Activated T-helper 1 cell treated with Interleukin-2 at 50 U/mL for 16 hours (primary cell): ENCODE results near the gene SELP.

Experiments used
- DNase-seq: peaks from one replicate; pipeline ENCODE4 v3.0.0-alpha.2; 2020; ENCODE audit warnings: low read depth

The SELP gene

DNA sequence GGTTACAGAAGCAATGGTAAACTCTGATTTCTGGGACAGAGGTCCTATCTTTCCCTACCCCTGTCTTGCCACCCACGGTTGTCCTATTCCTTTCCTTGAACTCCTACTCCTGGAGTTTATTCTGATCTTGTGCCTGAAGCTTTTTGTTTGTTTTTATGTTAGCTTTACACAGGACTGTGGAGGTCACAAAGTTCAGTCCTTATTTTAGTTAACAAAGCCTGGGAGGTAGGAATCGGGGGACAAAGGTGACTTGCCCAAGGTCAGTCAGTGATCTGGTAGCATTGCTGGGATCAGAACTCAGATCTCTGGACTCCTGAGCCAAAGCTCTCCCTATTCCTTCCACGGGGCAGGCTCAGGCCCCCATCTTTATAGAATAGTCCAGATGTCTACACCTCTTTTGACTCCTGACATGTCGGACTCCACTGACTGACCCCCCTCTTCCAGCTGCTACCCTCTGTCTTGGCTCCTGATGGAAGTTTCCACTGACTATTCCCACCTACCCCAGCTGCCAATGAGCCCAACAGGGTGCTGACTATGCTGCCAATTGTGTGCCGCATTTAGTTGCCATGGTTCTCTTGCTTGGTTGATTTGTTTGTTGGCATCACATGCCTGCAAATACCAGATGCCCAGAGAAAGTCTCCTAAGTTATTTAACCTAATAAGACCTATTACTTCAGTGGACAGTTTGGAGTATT is 53.5 kb downstream of the SELP start:
- no peak for DNase-seq

DNA sequence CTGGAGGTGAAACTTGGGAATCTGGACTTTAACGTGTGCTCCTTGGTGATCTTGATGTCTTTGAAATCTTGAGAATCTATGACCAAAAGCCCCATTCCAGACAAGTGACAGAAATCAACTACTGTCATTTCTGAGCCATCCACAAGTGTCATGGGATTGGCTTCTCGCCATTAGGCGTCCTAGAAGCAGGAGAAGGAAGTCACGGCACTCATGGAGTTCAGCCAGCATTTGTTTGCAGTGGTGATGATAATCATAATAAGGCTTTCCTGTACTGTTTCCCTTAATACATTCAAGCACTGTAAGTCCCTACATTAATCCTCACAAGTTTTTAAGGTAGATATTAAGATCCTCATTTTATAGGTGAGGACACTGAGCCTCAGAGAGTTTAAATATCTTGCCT is 55.6 kb downstream of the SELP start:
- no peak for DNase-seq

DNA sequence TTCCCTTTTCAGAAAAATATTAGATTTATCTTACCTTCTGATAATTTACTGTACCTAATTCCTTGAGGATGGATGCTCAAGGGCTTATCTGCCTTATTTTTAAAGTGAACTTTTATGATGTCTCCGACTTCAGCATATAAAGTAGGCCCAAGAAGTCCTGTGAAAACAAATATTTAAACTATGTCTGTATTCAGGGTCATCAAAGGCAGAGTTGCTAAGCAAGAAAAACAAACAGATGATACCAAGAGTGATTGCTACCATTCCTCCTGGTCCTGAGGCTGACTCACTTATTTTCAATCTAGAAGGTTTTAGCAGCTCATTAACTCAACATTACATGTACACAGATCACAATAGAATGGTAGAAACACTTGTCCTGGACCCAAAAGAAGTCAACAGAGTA is 57.7 kb downstream of the SELP start:
- DNase-seq, result no peak

- DNase-seq, result no peak
These were observed 58.5 kb downstream of the SELP start for GRCh38 chr1:169571450-169571849.

- no peak for DNase-seq
These were observed 59.8 kb downstream of the SELP start for GRCh38 chr1:169570172-169570574.

GRCh38 chr1:169568497-169568896 is 61.4 kb downstream of the SELP start:
- no peak for DNase-seq

DNA sequence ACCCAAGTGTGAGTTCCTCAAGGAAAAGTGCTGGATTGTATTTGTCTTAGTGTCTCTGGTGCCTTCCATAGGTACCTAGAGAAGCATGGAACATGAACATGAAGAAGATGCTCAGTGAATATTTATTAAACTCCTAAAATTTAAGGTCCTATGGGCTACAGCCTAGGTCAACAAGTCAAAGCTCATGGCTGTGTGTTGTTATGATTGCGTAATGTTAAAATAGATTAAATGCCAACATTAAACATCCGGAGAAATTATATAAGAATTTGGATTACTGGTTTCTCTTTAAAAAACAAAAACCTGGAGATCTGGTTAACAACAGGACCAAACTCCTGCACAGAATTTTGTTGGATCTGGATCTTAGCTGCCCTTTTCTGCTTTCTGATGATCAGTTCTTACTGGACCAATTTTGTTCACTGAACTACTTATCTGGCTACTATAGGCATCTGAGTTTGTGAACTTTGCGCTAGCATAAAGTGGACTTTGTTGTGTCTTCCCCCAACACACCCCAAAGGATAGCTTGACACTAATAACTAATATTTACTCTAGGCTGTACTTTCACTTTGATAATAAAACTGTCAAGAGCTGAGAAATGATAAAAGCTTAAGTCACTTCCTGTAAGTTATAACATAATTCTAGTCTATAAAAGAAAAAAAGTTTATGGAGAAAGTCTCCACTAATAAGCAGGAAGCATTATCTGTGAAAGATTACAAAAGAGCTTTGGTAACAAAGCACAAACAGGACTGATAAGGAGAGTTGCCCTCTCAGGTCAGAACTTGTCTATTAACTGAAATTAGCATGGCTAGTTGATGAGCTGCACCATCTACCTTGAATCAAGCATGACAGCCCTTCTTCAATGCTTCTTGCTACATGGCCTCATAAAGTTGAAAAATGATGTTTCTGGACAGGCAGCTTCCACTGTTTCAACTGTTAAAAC is 64.3 kb downstream of the SELP start:
- DNase-seq, result no peak

GRCh38 chr1:169563650-169564049 is 66.3 kb downstream of the SELP start:
- no peak for DNase-seq

DNA sequence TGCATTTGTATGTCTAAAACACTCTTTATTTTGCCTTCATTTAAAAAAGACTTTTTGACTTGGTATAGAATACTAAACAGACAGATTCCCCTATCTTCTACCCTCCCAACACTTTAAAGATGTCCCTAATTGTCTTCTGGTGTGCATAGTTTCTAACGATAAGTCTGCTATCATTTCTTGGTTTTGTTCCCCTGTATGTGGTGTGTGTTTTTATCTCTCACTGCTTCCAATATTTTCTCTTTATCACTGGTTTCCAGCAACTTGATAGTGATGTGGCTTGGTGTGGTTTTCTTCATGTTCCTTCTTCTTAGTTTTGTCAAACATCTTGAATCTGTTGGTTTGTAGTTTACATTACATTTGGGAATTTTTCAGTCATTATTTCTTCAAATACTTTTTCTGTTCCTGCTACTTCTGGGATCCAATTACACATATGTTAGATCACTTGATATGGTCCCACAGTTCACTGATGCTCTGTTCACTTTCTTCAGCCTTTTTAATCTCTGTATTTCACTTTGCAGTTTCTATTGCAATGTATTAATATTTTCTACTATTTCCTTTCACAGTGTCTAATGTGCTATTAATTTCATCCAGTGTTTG is 66.8 kb downstream of the SELP start:
- DNase-seq, result no peak

- DNase-seq, result no peak
These were observed 68.2 kb downstream of the SELP start for GRCh38 chr1:169561692-169562091.

DNA sequence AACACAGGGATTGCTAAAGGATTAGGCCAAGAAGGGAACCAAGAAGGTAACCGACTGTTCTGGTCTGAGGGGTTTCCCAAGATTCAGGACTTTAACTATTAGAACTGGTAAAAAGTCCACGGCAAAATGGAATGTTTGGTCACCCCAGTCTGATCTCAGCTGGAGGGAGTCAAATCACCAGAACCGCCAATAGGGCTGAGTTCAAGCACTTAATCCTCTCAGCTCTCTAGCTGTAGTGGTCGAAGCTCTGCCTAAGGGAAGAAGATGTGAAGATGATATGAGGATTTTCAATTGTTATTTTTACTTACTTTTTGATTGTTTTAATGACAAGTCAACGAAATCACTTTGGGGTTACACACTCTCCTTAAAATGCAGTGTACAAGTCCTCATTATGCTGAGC is 72.8 kb downstream of the SELP start:
- no peak for DNase-seq

DNA sequence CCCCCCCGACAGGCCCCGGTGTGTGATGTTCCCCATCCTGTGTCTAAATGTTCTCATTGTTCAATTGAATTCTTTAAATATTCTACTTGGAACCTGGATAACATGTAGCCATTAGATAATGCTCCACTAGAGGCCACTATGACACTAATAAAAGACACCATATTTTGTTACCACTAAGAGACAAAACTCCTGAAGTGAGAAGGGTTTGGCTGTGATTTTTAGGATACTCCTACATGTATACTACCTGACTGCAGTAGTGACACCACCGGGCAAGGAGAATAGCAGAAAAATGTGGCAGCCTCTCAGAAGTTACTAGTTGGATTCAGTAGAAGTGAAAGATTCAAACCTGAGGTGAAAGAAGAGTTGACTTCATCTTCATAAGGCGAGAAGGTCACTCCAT is 79.6 kb downstream of the SELP start:
- DNase-seq, result no peak

DNA sequence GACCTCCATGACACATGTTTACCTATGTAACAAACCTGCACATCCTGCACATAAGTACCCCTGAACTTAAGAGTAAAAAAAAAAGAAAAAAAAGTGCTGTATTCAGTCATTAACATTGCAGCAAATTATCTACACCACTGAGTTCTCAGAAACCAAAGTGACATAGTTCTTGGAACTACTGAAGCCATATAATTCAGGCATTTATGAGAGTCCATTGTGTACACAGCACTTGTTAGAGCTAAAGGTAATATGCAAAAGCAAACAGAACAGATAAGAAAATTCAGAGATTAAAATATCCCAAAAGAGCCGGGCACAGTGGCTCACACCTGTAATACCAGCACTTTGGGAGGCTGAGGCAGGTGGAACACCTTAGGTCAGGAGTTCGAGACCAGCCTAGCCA is 81.6 kb downstream of the SELP start:
- no peak for DNase-seq

GRCh38 chr1:169546087-169546995 is 83.6 kb downstream of the SELP start:
- DNase-seq, result peak; percentile 15

DNA sequence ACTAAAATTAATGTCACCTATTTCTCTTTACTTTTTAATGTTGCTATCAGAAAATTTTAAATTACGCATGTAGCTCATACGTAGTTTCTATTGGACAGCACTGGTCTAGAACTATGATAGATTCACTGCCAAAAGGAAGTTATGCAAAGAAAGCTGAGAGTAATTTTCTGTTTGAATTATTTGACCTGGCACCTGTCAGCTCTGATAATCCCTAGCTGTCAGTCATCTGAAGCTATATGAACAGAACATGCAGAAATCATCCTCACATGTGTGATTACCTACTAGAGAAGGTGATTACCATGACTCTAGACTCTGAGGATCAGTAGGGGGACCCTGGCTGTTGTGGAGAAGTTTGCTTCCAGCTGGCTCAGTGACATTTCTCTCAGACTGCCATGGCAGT is 84.5 kb downstream of the SELP start:
- no peak for DNase-seq

DNA sequence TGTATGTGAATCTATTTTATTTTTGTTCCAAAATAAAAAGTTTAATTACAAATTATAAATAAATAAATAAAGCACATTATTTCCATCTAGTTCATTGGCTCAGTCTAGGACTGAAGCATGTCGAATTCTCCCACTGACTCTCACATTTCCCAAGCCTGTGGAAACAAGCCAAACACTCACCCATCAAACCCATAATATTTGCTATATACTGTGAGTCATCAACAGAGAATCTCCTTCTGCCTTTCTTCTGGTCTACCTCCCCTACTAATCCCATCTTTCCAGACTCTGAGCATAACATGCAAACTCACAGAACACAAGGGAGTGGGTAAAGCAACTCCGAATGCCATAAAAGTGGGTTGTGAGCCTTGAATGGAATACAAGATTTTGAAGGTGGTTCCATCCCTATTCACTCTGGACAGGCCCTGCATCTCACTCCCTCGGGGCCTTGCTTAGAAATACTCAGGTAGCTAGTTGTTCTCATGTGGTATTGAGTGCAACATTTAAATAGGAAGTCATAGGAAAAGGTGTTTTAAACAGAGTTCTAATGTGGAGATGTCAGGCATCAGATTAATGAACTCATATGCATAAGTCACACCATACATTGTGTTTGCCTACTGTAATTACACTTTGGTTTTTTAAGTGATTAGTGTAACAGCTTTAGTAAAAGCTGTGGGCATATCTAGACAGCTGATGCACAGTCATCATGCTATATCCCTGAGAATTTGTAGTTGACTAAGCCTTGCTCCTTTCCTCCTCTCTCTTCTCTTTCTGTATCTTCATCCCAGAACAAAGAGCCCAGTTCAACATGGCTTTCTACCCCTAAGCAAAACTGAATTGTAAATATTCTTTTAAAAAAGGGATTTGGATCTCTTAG is 90.7 kb downstream of the SELP start:
- DNase-seq, result no peak
